Measurements from ENCODE around the gene CYB561D2. TPM values are rescaled to one million over a fixed set of nuclear protein-coding genes. Genes with fewer than 3 reads are reported as not detected.
A peak's percentile ranks its signal among the peaks of the same experiment; 100 is the strongest.

The CYB561D2 gene
- total and polyA plus RNA-seq, 2 experiments from 2014 or later: 28.3 to 37.7 TPM

GRCh38 chr3:50327943-50328691, 22.5 kb upstream of the CYB561D2 start, which contains the start of gene TUSC2:
TUSC2 (minus strand) TSS chr3:50328223; CDS start chr3:50328099, 124 bp downstream.
- Histone ChIP-seq H2AFZ (peak within 1 kb of the TSS; percentile 68), H3K79me2 (ENCODE audit: insufficient read depth) (peaks cover 47% of the 10 kb centered on the region), H4K20me1 (ENCODE audit: insufficient read depth) (no peaks in the 10 kb centered on the region), H3K4me3 (peak within 1 kb of the TSS; percentile 82), H3K27ac (peak within 1 kb of the TSS; percentile 76), H3K4me1 (ENCODE audit: insufficient read depth) (peaks cover 15% of the 10 kb centered on the region), H3K9me2 (ENCODE audit: insufficient read depth) (no peaks in the 10 kb centered on the region), H3K9me3 (ENCODE audit: low read depth) (no peaks in the 10 kb centered on the region), H3K27me3 (replicated peaks; ENCODE audit: insufficient read depth) (no peaks in the 10 kb centered on the region), H3K9ac (peak within 1 kb of the TSS; percentile 88), H3K4me2 (ENCODE audit: unreplicated experiment) (peak within 1 kb of the TSS; percentile 79), H3K36me3 (ENCODE audit: low read depth) (peaks cover 23% of the 10 kb centered on the region), H3F3A (ENCODE audit: insufficient read depth) (peaks cover 31% of the 10 kb centered on the region)
- no peak for TF ChIP-seq EZH2phosphoT487 (IDR thresholded peaks at IDR 0.05; ENCODE audit: insufficient read depth, low read depth)
- no peak for TF ChIP-seq EZH2 (IDR thresholded peaks at IDR 0.05; ENCODE audit: insufficient read depth, poor library complexity, severe bottlenecking)
- peak; percentile 100 for DNase-seq
- WGBS, 2 experiments (ENCODE audit: low coverage in 1 of 2, low lambda C conversion rate in 2 of 2, missing lambda C conversion rate in 2 of 2): 1% methylated on average over 36 to 37 of the region's 55 CpGs
- in situ Hi-C loops (cut with MboI): no loop called here

- H3K27me3 ChIP-seq (replicated peaks; ENCODE audit: insufficient read depth): no peaks in the 10 kb centered on the region
- in situ Hi-C loops (cut with MboI): no loop called here
- H3K9ac ChIP-seq: no peak overlapping the region
- H3K4me1 ChIP-seq (ENCODE audit: insufficient read depth): peaks cover 37% of the 10 kb centered on the region
- no peak overlapping the region for H3K4me3 ChIP-seq
- H3K9me2 ChIP-seq (ENCODE audit: insufficient read depth): no peaks in the 10 kb centered on the region
- H3K27ac ChIP-seq: no peak overlapping the region
- WGBS, 2 experiments (ENCODE audit: low coverage in 1 of 2, low lambda C conversion rate in 2 of 2, missing lambda C conversion rate in 2 of 2): 90 to 92% methylated on average over 10 of the region's 10 CpGs
- no peaks in the 10 kb centered on the region for H3K9me3 ChIP-seq (ENCODE audit: low read depth)
- H4K20me1 ChIP-seq (ENCODE audit: insufficient read depth): no peaks in the 10 kb centered on the region; the same call in 1 of the 2 replicates
- peaks cover 45% of the 10 kb centered on the region for H3F3A ChIP-seq (ENCODE audit: insufficient read depth)
- H2AFZ ChIP-seq: no peak overlapping the region
- DNase-seq: no peak
- H3K79me2 ChIP-seq (ENCODE audit: insufficient read depth): peaks cover 69% of the 10 kb centered on the region
- H3K36me3 ChIP-seq (ENCODE audit: low read depth): peaks cover 23% of the 10 kb centered on the region
- TF ChIP-seq EZH2 (IDR thresholded peaks at IDR 0.05; ENCODE audit: insufficient read depth, poor library complexity, severe bottlenecking): no peak
- TF ChIP-seq EZH2phosphoT487 (IDR thresholded peaks at IDR 0.05; ENCODE audit: insufficient read depth, low read depth): no peak
- H3K4me2 ChIP-seq (ENCODE audit: unreplicated experiment): no peak overlapping the region
These were observed 20.3 kb upstream of the CYB561D2 start for GRCh38 chr3:50330330-50330729.

- H4K20me1 ChIP-seq (ENCODE audit: insufficient read depth): no peaks in the 10 kb centered on the region; the same call in 1 of the 2 replicates
- in situ Hi-C loops (cut with MboI): no loop called here
These were observed 19.2 kb upstream of the CYB561D2 start for GRCh38 chr3:50331364-50331907.

GRCh38 chr3:50333744-50334328, 16.8 kb upstream of the CYB561D2 start:
- Histone ChIP-seq H3K36me3 (ENCODE audit: low read depth) (peaks cover 23% of the 10 kb centered on the region), H3K9me2 (ENCODE audit: insufficient read depth) (no peaks in the 10 kb centered on the region), H3F3A (ENCODE audit: insufficient read depth) (peaks cover 64% of the 10 kb centered on the region), H2AFZ (no peak overlapping the region), H3K27me3 (replicated peaks; ENCODE audit: insufficient read depth) (no peaks in the 10 kb centered on the region), H3K9ac (peak overlapping the region; percentile 99), H4K20me1 (ENCODE audit: insufficient read depth) (no peaks in the 10 kb centered on the region; the same call in 1 of the 2 replicates), H3K4me1 (ENCODE audit: insufficient read depth) (peaks cover 44% of the 10 kb centered on the region), H3K4me2 (ENCODE audit: unreplicated experiment) (peak overlapping the region; percentile 96), H3K79me2 (ENCODE audit: insufficient read depth) (peaks cover 79% of the 10 kb centered on the region), H3K4me3 (peak overlapping the region; percentile 89), H3K9me3 (ENCODE audit: low read depth) (no peaks in the 10 kb centered on the region), H3K27ac (peak overlapping the region; percentile 96)
- peak; percentile 91 for DNase-seq
- 16 to 23% methylated on average over 12 of the region's 12 CpGs for WGBS, 2 experiments (ENCODE audit: low coverage in 1 of 2, low lambda C conversion rate in 2 of 2, missing lambda C conversion rate in 2 of 2)
- in situ Hi-C loops (cut with MboI): no loop called here
- TF ChIP-seq EZH2 (IDR thresholded peaks at IDR 0.05; ENCODE audit: insufficient read depth, poor library complexity, severe bottlenecking): no peak
- no peak for TF ChIP-seq EZH2phosphoT487 (IDR thresholded peaks at IDR 0.05; ENCODE audit: insufficient read depth, low read depth)

More at GRCh38 chr3:50331364-50331907, 19.2 kb upstream of the CYB561D2 start:
- Histone ChIP-seq H3F3A (ENCODE audit: insufficient read depth) (peaks cover 56% of the 10 kb centered on the region), H3K9me3 (ENCODE audit: low read depth) (no peaks in the 10 kb centered on the region), H2AFZ (no peak overlapping the region), H3K9ac (no peak overlapping the region), H3K36me3 (ENCODE audit: low read depth) (peaks cover 23% of the 10 kb centered on the region), H3K27me3 (replicated peaks; ENCODE audit: insufficient read depth) (no peaks in the 10 kb centered on the region), H3K4me3 (no peak overlapping the region), H3K4me2 (ENCODE audit: unreplicated experiment) (no peak overlapping the region), H3K79me2 (ENCODE audit: insufficient read depth) (peaks cover 77% of the 10 kb centered on the region), H3K4me1 (ENCODE audit: insufficient read depth) (peaks cover 44% of the 10 kb centered on the region), H3K9me2 (ENCODE audit: insufficient read depth) (no peaks in the 10 kb centered on the region), H3K27ac (no peak overlapping the region)
- no peak for DNase-seq
- no peak for TF ChIP-seq EZH2phosphoT487 (IDR thresholded peaks at IDR 0.05; ENCODE audit: insufficient read depth, low read depth)
- TF ChIP-seq EZH2 (IDR thresholded peaks at IDR 0.05; ENCODE audit: insufficient read depth, poor library complexity, severe bottlenecking): no peak
- 93% methylated on average over 19 of the region's 19 CpGs for WGBS, 2 experiments (ENCODE audit: low coverage in 1 of 2, low lambda C conversion rate in 2 of 2, missing lambda C conversion rate in 2 of 2)
